NB4 (cell line): ENCODE results near the gene MACC1.
"Not testable (repeated sequence)": the region's sequence is repeated elsewhere in the genome, so short reads cannot be mapped to it uniquely, and the experiment has no call there.

Experiments
- DNase-seq: peaks from one replicate; pipeline ENCODE4 v3.0.0; 2010; ENCODE audit warnings: low read depth
- H3K4me3 ChIP-seq: one replicate; pipeline ENCODE4 v1.5.1; 2011; ENCODE audit warnings: mild to moderate bottlenecking, low read depth, low read length, moderate library complexity
- MYC ChIP-seq: IDR thresholded peaks from 2 replicates; pipeline ENCODE4 v1.6.1; 2011; ENCODE audit warnings: low read depth, low read length
- POLR2A ChIP-seq: IDR thresholded peaks from 2 replicates; pipeline ENCODE4 v1.6.1; 2011; ENCODE audit warnings: mild to moderate bottlenecking; ENCODE audit not compliant: insufficient read length; ENCODE audit errors: extremely low read depth
- TF ChIP-seq, protein P1 (sequence below): IDR thresholded peaks from one replicate; pipeline ENCODE4 v1.5.1; 2012; ENCODE audit warnings: low read depth, low read length
- TF ChIP-seq, protein P2 (sequence below): IDR thresholded peaks from 2 replicates; pipeline ENCODE4 v1.6.1; 2011; ENCODE audit warnings: low read depth, low read length

MACC1 gene

DNA sequence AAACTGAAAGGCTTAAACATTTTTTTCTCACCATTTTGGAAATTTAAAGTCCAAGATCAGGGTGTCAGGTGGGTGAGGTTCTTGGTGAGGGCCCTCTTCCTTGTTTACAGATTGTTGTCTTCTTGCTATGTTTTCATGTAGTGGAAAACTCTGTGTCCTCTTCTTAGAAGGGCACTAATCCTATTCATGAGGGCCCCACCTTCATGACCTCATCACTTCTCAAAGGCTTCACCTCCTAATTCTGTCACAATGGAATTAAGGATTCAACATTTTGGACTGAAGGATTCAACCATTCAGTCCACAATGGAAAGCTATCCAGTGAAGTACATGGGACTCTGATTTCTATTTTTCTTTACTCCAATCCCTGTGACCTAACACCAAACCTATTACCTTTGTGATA lies 27.3 kb downstream of the MACC1 start:
- H3K4me3 ChIP-seq = no peak overlapping the region
- TF ChIP-seq, protein P1, sequence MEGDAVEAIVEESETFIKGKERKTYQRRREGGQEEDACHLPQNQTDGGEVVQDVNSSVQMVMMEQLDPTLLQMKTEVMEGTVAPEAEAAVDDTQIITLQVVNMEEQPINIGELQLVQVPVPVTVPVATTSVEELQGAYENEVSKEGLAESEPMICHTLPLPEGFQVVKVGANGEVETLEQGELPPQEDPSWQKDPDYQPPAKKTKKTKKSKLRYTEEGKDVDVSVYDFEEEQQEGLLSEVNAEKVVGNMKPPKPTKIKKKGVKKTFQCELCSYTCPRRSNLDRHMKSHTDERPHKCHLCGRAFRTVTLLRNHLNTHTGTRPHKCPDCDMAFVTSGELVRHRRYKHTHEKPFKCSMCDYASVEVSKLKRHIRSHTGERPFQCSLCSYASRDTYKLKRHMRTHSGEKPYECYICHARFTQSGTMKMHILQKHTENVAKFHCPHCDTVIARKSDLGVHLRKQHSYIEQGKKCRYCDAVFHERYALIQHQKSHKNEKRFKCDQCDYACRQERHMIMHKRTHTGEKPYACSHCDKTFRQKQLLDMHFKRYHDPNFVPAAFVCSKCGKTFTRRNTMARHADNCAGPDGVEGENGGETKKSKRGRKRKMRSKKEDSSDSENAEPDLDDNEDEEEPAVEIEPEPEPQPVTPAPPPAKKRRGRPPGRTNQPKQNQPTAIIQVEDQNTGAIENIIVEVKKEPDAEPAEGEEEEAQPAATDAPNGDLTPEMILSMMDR = no peak
- TF ChIP-seq, protein P2, sequence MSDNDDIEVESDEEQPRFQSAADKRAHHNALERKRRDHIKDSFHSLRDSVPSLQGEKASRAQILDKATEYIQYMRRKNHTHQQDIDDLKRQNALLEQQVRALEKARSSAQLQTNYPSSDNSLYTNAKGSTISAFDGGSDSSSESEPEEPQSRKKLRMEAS = no peak
- TF ChIP-seq MYC = no peak
- no peak for TF ChIP-seq POLR2A
- DNase-seq = no peak

DNA sequence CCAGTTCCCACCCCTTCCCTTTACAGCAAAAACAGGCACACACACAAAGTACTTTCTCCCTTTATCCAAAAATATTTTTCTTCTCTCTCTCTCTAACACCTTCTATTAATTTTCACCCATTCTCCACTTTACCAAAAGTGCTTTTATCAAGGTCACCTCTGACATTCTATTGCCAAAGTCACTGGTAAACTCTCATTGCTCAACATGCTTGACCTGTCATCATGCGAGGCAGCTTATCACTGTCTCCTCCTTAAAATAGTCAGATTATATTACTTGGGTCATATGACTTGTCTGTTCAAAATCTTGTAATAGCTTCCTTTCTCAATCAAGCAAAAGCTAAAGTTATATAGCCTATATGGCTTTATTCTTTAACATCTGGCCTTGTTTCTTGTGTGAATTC lies 28.6 kb downstream of the MACC1 start:
- TF ChIP-seq, protein P1 = no peak
- no peak for TF ChIP-seq POLR2A
- TF ChIP-seq MYC = no peak
- TF ChIP-seq, protein P2 = no peak
- no peak for DNase-seq

DNA sequence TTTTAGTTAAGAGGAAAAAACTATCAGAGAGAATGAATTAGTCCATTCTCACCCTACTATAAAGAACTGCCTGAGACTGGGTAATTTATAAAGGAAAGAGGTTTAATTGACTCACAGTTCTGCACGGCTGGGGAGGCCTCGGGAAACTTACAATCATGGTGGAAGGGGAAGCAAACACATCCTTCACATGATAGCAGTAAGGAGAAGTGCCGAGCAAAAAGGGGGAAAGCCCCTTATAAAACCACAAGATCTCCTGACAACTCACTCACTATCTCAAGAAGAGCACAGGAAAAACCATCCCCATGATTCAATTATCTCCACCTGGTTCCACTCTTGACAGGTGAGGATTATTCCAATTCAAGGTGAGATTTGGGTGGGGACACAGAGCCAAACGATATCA lies 29.3 kb downstream of the MACC1 start:
- H3K4me3 ChIP-seq, DNase-seq: not testable (repeated sequence)

More for the DNA sequence above, 28.6 kb downstream of the MACC1 start:
- H3K4me3 ChIP-seq = no peak overlapping the region

DNA sequence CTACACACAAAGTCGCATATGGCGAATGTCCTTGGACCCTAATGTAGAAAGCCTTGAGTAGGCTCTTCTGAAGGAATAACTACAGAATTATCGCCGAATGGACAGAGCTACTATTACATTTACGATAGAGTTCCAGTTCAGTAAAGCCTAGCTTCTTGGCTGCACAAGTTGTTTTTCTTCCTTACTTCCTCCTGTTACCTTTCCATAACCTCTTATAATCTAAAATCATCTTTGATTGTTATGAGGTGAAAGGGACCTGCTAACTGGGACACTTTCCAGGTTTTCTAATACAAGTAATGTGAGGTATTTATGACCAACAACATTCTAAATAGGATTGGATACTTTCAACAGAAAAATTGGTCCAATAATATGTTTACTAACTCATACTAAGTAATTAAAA lies 31.2 kb downstream of the MACC1 start:
- H3K4me3 ChIP-seq = no peak overlapping the region
- TF ChIP-seq, protein P2 = no peak
- TF ChIP-seq MYC = no peak
- TF ChIP-seq, protein P1 = no peak
- TF ChIP-seq POLR2A = no peak
- no peak for DNase-seq

DNA sequence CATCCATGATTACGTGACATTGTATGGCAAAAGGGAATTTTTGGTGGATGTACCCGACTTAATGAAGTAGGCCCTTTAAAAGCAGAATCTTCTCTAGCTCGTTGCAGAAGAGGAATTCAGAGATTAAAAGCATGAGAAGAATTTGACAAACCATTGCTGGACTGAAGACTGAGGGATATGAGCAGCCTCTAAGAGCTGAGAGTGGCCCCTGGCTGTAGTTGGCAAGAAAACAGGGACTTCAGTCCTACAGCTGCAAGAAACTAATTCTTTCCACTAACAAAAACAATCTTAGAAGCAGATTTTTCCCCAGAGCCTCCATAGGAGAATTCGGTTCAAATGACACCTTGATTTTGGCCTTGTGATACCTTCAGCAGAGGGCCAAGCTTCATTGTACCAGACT lies 34.1 kb downstream of the MACC1 start:
- no peak overlapping the region for H3K4me3 ChIP-seq
- no peak for TF ChIP-seq POLR2A
- TF ChIP-seq MYC = no peak
- TF ChIP-seq, protein P2 = no peak
- TF ChIP-seq, protein P1 = no peak
- DNase-seq = no peak

DNA sequence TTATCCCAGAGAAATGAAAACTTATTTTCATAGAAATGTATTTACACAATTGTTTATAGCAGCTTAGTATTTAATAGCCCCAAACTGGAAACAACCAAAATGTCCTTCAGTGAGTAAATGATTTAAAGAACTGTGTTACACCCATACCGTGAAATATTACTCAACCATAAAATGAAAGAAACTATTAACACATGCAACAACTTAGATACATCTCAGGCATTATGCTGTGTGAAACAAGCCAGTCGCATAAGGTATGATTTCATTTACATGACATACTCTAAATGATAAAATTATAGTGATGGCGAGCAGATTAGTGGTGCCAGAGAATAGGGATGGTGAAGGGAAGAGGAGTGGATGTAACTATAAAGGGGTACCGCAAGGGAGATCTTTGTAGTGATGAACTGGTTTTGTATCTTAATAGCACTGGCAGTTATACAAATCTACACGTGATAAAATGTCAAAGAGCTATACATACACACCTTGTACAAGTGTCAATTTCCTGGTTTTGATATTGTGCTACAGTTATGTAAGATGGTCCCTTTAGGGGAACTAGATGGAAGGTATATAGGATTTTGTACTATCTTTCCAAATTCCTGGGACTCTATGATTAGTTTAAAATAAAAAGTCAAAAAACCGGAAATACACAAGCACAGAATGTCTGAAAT lies 40.5 kb downstream of the MACC1 start:
- no peak overlapping the region for H3K4me3 ChIP-seq
- DNase-seq = no peak
- TF ChIP-seq MYC (no peak), POLR2A (no peak)
- TF ChIP-seq, protein P1 = no peak
- TF ChIP-seq, protein P2 = no peak
